GM21619 (cell line): ENCODE measurements around the gene SETD6.
"Not testable (repeated sequence)": the region's sequence is repeated elsewhere in the genome, so short reads cannot be mapped to it uniquely, and the experiment has no call there.

Experiments used
- ATAC-seq: cut with Tn5 transposase; IDR thresholded peaks from one replicate; pipeline ENCODE4 v1.9.1; 2021; ENCODE audit not compliant: unreplicated experiment

Gene SETD6

GRCh38 chr16:58537124-58537906 is 22.0 kb downstream of the SETD6 start:
- ATAC-seq, result no peak

DNA sequence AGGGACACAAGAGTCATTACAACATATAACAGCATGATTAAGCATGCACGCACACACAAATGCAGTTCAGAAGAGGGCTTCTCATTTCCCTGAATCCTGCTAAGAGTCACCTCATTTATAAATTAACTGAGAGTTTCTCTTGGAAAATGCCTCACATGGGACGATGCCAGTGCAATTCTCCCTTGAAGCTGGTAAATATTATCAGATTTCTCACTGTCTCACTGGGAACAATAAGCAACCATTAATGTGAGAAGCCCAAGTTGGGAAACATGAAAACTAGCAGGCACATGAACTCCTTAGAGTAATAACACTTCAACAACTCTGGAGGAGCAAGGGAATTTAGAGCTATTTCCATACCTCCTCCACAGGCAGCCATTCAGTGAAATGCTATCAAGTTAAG is 26.4 kb downstream of the SETD6 start:
- no peak for ATAC-seq

DNA sequence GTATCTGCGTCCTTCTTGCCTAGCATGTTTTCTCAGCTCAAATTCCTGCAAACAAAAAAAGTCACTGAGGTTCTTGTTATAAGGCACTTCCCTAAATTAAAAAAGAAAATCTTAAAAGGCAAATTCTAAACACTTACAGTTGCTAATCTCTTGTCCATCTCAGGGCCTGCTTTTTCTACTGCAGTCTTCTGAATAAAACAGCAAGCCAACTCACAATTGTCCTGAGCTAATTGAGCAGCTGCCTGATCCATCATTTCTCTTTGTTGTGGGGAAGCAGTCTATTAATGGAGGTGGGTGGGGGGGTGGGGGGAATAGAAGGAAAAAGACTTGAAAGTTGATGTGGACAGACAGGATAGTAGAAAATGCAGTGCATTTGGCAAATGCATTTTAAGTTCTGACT is 27.0 kb downstream of the SETD6 start:
- ATAC-seq, result no peak

- no peak for ATAC-seq
Observed at GRCh38 chr16:58543685-58544084, 28.4 kb downstream of the SETD6 start.

- ATAC-seq, result no peak
Observed at GRCh38 chr16:58548378-58548777, 33.1 kb downstream of the SETD6 start.

- no peak for ATAC-seq
Observed at GRCh38 chr16:58551496-58551895, 36.2 kb downstream of the SETD6 start.

DNA sequence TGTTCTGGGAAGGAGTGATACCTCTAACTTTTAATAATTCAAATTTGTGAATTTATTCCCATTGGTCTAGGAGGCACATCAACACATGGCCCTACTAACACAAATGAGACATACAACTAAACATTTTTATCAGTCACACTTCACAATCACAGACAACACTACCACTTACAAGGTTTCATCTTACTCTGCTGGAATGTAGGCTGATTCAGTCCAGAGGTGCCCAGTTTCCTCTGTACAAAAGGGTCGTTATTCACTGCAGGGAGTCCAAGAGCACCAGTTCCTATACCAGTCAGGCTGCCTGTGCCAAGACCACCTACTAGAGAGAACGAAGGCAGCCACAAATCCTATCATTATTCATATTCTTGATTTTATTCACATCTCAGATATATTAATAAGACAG is 41.4 kb downstream of the SETD6 start:
- ATAC-seq, result no peak

GRCh38 chr16:58563235-58563634 is 47.9 kb downstream of the SETD6 start:
- no peak for ATAC-seq

GRCh38 chr16:58563775-58564174 is 48.5 kb downstream of the SETD6 start:
- no peak for ATAC-seq

- ATAC-seq, result not testable (repeated sequence)
Observed at GRCh38 chr16:58565697-58566096, 50.4 kb downstream of the SETD6 start.
